Mammary epithelial cell (primary cell): ENCODE results near the gene C6orf89.

Source experiments
- EZH2 ChIP-seq: IDR thresholded peaks from 2 replicates; pipeline ENCODE4 v1.6.1; 2012; ENCODE audit warnings: low read length, inconsistent platforms, borderline replicate concordance
- TF ChIP-seq, protein P1 (sequence below), 2 donors: IDR thresholded peaks in 1 of 2; conservative IDR thresholded peaks in 1 of 2; 2 replicates each; pipeline ENCODE4 v1.5.1; 2011 to 2012; ENCODE audit warnings: inconsistent platforms in 2 of 2, low read length in 2 of 2, mild to moderate bottlenecking in 2 of 2, control low read depth in 1 of 2, low read depth in 1 of 2; ENCODE audit not compliant: insufficient read depth in 1 of 2; ENCODE audit errors: extremely low read depth in 1 of 2

- TF ChIP-seq, protein P1, sequence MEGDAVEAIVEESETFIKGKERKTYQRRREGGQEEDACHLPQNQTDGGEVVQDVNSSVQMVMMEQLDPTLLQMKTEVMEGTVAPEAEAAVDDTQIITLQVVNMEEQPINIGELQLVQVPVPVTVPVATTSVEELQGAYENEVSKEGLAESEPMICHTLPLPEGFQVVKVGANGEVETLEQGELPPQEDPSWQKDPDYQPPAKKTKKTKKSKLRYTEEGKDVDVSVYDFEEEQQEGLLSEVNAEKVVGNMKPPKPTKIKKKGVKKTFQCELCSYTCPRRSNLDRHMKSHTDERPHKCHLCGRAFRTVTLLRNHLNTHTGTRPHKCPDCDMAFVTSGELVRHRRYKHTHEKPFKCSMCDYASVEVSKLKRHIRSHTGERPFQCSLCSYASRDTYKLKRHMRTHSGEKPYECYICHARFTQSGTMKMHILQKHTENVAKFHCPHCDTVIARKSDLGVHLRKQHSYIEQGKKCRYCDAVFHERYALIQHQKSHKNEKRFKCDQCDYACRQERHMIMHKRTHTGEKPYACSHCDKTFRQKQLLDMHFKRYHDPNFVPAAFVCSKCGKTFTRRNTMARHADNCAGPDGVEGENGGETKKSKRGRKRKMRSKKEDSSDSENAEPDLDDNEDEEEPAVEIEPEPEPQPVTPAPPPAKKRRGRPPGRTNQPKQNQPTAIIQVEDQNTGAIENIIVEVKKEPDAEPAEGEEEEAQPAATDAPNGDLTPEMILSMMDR (conservative IDR thresholded peaks at IDR 0.05 in 1 of 2, IDR thresholded peaks at IDR 0.05 in 1 of 2; ENCODE audit: extremely low read depth in 1 of 2, insufficient read depth in 1 of 2, low read depth in 1 of 2, low read length in 2 of 2): no peak
- no peak for TF ChIP-seq EZH2
Measured at GRCh38 chr6:36944650-36945049, 58.9 kb downstream of the C6orf89 start.
